Stimulated activated CD8-positive, alpha-beta memory T cell treated with anti-CD3 and anti-CD28 coated beads, Interleukin-2, amount 100 ng/mL, for 1 hour (primary cell): Measurements from ENCODE around the gene TRMU.
"Not testable (repeated sequence)": the region's sequence is repeated elsewhere in the genome, so short reads cannot be mapped to it uniquely, and the experiment has no call there.

Experiments
- DNase-seq, 2 donors: peaks; one replicate each; pipeline ENCODE4 v3.0.0-alpha.2; 2020; ENCODE audit warnings: low read depth in 2 of 2

The TRMU gene

DNA sequence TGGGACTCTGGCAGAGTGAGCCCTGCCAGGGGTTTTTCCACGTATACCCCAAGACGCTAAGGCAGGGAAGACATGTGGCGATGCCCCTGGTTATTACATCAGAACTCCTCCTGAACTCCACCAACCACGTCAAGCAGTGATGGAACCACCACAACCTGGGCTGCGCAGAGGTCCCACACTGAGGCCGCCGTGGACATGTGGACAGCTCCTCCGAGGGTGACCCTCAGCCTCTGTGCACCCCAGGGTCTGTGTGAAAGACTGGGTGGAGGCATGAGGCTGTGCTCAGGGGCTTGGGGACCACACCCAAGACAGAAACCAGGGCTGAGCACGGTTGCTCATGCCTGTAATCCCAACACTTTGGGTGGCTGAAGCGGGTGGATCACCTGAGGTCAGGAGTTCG, 52.2 kb downstream of the TRMU start:
- no peak for DNase-seq

DNA sequence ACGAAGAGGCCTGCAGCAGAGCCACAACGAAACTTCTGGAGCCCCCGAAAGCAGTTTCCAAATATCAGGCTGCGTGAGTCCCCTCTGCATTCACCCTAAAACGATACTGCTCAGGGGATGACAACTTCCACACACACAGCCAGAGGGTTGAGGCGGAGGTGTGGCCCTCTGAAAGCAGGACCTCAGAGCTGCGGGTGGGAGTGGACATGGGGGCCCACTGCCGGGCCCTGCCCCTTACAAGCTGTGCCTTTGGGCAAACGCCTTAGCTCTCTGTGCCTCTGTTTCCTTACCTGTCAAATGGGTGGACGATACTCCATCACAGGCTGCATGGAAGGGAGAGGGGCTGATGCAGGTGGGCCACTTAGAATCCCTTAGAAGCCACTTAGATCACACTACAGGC, 53.1 kb downstream of the TRMU start:
- DNase-seq, result no peak

DNA sequence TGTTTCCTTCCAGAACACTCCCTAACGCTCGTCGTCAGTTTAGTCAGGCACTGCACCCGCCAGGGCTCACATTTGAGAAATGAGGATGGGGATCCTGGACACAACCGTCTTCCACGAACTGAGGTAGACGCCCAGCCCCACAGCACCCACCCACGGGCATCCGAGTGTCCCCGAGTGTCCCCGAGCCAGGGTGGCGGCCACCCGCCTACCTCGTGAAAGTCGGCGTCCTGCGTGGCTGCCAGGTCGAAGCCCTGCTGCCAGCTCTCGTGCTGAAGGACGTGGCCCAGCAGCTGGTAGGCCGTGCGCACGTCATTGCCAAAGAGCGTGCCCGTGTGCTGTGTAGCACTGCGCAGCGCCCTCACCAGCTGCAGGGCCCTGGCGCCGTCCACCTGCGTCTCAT, 53.6 kb downstream of the TRMU start:
- no peak for DNase-seq

GRCh38 chr22:46390105-46390651, 54.7 kb downstream of the TRMU start:
- DNase-seq, result no peak

- DNase-seq, result no peak
Measured at GRCh38 chr22:46390652-46391301, 55.3 kb downstream of the TRMU start.

DNA sequence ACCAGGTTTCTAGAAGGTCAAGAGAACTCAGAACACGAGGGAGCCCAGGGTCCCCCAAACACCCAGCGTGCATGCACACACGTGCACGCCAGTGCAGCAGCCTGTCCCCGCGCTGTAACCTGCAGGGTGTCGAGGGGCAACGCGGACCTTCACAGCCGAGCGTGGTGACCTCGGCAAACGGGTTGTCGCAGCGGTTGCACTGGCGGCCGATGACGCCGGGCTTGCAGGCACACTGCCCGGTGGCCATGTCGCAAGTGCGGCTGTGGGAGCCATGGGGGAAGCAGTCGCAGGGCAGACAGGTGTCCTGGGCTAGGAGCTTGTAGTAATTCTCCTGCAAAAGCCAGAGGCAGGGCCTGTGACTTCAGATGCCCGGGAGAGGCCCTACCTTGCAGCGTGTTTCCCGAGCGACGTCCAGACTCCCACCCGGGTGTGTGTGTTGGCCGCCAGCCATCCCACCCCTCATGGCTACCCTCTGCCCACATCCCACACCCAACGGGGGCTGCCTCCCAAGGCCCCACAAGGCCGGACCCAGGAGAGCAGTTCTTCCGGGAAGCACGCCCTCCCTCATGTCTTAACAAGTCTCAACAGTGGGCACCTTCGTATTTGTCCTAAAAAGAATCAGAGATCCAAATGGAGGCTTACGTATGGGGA, 56.1 kb downstream of the TRMU start:
- no peak for DNase-seq

DNA sequence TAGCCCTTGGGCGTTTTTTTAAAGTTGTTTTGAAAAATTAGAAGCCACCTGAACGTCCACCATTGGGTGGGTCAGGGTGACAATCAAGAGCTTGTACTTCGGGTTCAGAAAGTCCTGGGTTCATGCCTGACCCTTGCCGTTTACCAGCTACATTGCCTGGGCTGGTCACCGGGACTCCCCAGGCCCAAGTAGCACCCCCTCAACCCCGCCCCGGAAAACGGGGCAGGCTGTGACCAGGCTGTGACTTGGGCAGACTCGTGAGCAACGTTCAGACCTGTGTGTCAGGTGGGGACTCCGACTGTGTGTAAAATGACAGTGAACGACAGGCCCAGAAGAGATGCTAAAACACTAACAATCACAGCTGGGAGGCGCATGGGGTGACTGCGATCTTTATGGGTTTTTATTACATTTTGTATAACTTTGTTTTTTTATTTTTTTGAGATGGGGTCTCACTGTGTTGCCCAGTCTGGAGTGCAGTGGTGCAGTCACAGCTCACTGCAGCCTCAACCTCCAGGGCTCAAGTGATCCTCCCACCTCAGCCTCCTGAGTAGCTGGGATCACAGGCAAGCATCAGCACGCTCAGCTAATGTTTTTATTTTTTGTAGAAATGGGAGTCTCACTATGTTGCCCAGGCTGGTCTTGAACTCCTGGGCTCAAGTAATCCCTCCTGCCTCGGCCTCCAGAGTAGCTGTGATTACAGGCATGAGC, 56.8 kb downstream of the TRMU start:
- no peak for DNase-seq

DNA sequence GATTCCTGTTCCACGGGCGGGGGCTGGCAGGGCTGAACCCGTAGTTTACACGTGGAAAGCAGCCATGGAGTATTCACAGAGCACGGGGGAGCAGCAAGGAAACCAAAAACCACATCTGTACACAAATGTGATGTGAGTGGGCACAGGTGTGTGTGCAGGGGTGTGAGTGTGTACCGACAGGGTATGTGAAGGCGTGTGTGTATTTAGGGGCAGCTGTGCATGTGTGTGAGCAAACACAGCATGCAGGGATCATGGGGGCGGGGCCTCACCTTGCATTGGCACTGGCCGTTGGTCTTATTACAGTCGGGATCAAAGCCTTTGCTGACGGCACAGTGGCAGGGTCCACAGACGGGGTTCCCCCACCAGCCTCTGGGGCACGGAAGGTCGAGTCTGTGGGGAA, 58.4 kb downstream of the TRMU start:
- DNase-seq, result no peak

DNA sequence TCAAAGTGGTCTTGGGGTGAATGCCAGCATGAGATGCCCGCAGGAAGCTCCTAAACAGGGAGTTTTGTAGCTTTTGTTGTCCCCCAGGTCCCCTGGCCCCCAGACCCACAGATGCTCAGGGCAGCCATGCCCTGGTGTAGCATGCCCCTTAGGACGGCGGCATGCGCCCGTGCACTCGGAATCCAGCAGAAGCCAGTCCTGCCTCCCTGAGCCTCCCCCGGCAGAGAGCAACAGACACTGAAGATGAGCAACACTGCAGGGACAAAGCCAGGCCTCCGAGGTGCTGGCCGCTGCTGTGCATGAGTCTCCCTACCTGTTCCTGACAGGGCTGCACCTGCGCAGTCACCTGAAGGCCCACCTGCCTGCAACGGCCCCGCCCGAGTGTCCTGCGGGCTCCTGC, 59.1 kb downstream of the TRMU start:
- DNase-seq, result no peak

GRCh38 chr22:46395145-46395544, 59.6 kb downstream of the TRMU start:
- no peak for DNase-seq

- DNase-seq, result not testable (repeated sequence)
Measured at GRCh38 chr22:46397049-46397448, 61.5 kb downstream of the TRMU start.

- DNase-seq, result no peak
Measured at GRCh38 chr22:46397514-46397913, 62.0 kb downstream of the TRMU start.

DNA sequence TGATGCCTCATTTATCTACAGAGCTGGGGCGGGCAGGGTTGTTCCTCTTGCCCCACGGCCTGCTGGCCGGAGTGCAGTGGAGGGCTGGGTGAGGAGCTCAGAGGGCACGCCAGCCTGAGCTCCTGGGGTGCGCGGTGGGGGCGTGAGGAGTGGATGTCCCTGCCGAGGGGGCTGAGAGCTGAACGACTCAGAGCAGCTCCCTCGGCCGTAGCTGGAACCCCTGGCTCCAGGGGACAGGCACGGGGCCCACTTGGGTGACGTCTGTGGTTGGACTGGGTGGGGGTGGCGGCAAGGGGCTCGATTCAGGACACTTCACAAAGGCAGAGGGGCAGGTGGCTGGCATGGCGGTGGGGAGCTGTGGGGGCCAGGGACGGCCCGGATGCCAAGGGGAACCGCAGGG, 62.4 kb downstream of the TRMU start:
- no peak for DNase-seq

GRCh38 chr22:46399251-46400024, 63.9 kb downstream of the TRMU start:
- no peak for DNase-seq

DNA sequence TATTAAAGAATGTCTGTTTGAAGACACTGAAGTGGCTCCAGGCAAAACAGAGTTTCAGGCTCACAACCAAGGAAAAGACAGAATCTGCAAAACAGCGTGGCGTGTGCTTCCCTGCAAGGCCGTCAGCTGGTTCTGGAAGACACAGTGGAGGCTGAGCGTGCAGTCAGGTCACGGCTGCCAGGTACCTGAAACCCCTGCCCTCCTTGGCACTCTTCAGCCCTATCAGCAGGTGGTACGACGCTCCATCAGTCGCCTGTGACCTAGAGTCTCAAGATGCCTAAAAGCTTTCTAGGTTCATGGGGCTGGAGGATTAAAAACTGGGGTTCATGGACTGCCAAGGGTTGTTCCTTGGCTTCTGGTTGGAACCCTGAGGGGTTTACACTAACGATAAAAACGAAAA, 65.9 kb downstream of the TRMU start:
- DNase-seq, result no peak

DNA sequence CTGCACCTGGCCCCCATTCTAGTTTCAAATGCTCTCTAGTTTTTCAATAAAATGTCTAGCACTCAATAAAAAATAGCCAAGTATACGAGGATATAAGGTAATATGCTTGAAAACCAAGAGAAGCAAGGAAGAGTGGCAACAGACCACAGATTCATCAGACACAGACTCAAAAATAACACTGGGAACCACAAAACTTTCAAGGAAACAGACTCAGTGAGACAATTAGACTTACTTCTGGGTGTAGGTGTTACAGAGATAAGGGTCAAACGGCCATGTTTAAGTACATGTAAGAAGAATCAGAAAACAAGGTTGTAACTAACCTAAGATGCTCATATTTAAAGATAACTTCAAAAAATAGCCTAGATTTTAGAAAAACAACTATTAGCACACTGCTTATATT, 67.0 kb downstream of the TRMU start:
- no peak for DNase-seq

GRCh38 chr22:46403880-46404279, 68.4 kb downstream of the TRMU start:
- not testable (repeated sequence) for DNase-seq

DNA sequence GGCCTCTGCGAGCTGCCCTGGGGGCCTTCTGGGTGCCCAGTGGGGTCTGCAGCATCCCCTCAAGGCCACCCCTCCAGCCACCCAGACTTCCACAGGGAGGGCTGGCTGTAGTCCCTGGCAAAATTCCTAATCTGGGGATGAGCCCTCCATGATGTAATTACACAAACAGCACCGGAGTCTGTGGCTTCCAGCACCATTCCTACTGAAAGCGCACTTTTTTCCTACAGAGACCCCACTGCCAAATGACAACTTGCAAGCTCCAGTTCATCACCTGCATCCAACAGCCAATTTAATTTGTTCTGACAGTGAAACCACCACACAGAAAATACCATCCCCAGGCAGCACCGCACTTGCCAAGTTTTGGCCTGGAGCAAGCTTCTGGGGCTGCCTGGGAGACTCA, 70.4 kb downstream of the TRMU start:
- DNase-seq, result no peak

DNA sequence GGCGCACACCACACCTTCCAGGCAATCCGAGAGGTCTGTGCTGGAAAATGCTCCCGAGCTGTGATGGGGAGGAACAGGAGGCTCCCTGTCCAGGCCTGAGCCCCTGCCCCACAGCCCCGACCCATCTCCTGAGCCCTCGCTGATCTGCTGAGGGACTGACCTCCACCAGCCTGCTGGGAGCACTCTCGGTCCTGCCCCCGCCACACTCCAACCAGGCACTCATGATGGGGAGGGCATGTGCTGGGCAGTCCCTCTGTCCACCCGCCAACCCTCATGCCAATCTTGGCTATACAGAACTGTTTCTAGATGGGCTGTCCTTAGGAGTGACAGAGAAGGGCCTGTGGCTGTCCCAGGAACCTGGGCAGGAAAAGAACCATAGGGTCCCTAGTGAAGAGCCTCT, 70.8 kb downstream of the TRMU start:
- no peak for DNase-seq

DNA sequence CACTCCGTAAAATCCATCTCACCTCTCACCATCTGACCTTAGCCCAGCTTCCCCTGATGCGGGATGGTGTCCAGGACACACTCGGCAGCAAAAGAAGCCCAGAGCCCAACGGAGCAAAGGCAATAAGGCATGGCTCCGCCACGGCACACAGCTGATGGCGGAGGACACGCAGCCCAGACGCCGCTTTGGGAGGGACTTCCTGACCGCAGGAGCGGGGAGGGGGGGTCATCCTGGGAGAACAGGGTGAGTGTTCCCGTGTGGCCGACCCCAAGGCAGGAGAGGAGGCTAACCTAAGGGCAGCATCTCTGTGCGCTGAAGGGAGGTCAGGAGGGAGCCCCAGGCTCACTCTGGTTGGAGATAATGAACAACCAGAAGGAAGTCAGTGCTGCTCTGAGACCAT, 71.3 kb downstream of the TRMU start:
- DNase-seq, result no peak
